GM12801 (cell line): ENCODE results near the gene SLC35E3.

Experiments
- CTCF ChIP-seq: IDR thresholded peaks from one replicate; pipeline ENCODE4 v1.5.1; 2011; ENCODE audit warnings: control low read depth; ENCODE audit not compliant: insufficient read length; ENCODE audit errors: extremely low read depth

SLC35E3 gene

DNA sequence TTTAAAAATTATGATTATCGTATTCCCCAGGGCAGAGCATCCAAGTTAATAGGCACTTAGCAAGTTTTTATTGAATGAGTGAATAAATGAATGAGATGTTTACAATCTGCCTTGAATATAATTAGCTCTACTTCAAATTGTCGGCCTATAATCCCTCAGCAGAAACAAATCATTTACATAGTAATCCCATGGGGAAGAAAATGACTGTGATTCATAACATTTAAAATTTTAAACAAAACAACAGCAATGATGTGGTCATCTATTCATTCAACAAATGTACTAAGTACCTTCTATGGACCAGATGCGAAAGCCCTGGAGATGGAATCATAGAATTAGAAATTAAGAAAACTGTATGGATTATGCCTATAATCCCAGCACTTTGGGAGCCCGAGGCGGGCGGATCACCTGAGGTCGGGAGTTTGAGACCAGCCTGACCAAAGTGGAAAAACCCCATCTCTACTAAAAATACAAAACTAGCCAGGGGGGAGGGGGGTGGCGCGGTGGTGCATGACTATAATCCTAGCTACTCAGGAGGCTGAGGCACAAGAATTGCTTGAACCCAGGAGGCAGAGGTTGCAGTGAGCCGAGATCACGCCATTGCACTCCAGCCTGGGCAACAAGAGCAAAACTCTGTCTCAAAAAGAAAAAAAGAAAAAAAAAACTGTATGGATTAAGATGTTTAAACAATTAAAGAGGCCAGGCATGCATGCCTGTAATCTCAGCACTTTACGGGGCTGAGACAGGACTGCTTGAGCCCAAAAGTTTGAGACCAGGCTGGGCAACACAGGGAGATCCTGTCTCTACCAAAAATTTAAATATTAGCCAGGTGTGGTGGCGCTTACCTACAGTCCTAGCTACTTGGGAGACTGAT lies 44.3 kb downstream of the SLC35E3 start:
- TF ChIP-seq CTCF, result no peak

GRCh38 chr12:68790952-68791234 lies 44.9 kb downstream of the SLC35E3 start:
- TF ChIP-seq CTCF, result no peak

GRCh38 chr12:68791897-68792481 lies 46.0 kb downstream of the SLC35E3 start:
- TF ChIP-seq CTCF, result no peak

- TF ChIP-seq CTCF, result no peak
These were observed 47.0 kb downstream of the SLC35E3 start for GRCh38 chr12:68792952-68793351.

GRCh38 chr12:68793436-68793835 lies 47.5 kb downstream of the SLC35E3 start:
- no peak for TF ChIP-seq CTCF

DNA sequence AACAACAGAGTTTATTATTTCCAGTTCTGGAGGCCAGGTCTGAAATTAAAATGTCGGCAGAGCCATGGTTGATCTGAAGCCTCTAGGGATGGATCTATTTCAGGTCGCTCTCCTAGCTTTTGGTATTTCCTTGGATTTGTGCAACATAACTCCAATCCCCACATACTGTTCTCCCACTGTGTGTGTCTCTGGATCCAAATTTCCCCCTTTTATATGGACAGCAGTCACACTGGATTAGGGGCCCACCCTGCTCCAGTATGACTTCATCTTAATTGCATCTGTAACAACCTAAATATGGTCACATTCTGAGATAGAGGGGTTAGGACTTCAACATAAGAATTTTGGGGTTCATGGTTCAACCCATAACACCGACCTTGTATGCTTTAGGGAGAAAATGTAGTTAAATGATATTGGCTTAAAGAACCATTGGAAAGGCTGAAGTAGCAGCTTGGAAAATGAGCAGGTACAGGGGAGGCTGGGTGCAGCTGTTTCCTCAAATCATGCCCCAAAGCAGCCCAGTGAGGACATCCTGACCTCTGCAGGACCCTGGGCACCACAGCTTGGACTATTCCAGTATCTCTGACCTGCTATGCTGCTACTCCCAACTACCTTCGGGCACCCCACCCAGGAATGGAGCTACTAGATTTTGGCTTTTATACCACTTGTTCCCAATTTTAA lies 48.1 kb downstream of the SLC35E3 start:
- TF ChIP-seq CTCF, result no peak

GRCh38 chr12:68794653-68795251 lies 48.8 kb downstream of the SLC35E3 start:
- no peak for TF ChIP-seq CTCF
